ENCODE measurements around the gene TMED9.

GRCh38 chr5:177550122-177550521, 41.9 kb upstream of the TMED9 start:
- TF ChIP-seq, protein P1, sequence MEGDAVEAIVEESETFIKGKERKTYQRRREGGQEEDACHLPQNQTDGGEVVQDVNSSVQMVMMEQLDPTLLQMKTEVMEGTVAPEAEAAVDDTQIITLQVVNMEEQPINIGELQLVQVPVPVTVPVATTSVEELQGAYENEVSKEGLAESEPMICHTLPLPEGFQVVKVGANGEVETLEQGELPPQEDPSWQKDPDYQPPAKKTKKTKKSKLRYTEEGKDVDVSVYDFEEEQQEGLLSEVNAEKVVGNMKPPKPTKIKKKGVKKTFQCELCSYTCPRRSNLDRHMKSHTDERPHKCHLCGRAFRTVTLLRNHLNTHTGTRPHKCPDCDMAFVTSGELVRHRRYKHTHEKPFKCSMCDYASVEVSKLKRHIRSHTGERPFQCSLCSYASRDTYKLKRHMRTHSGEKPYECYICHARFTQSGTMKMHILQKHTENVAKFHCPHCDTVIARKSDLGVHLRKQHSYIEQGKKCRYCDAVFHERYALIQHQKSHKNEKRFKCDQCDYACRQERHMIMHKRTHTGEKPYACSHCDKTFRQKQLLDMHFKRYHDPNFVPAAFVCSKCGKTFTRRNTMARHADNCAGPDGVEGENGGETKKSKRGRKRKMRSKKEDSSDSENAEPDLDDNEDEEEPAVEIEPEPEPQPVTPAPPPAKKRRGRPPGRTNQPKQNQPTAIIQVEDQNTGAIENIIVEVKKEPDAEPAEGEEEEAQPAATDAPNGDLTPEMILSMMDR (IDR thresholded peaks at IDR 0.05), result no peak
- TF ChIP-seq POLR2A (IDR thresholded peaks at IDR 0.05), result no peak
